Chondrocyte (in vitro differentiated cells): ENCODE measurements around the gene BLVRA. TPM values are rescaled to one million over a fixed set of nuclear protein-coding genes. Genes with fewer than 3 reads are reported as not detected.

Source experiments
- DNase-seq: peaks from one replicate; pipeline ENCODE4 v3.0.0; 2021; ENCODE audit warnings: mixed read lengths, low spot score
- H3K27ac Mint-ChIP-seq: one replicate; pipeline ENCODE4 v1.8.0; 2021; ENCODE audit warnings: mild to moderate bottlenecking, moderate library complexity, mixed read lengths; ENCODE audit not compliant: unreplicated experiment
- H3K27me3 Mint-ChIP-seq: 2 replicates; pipeline ENCODE4 v1.8.0; 2021; ENCODE audit warnings: low read depth, mixed read lengths
- H3K36me3 Mint-ChIP-seq: 2 replicates; pipeline ENCODE4 v1.8.0; 2021; ENCODE audit warnings: low read depth, mixed read lengths
- H3K4me1 Mint-ChIP-seq: 2 replicates; pipeline ENCODE4 v1.8.0; 2021; ENCODE audit warnings: low read depth, mild to moderate bottlenecking, mixed read lengths
- H3K4me3 Mint-ChIP-seq: one replicate; pipeline ENCODE4 v1.8.0; 2021; ENCODE audit warnings: mild to moderate bottlenecking, moderate library complexity, mixed read lengths; ENCODE audit not compliant: unreplicated experiment
- H3K9me3 Mint-ChIP-seq: 2 replicates; pipeline ENCODE4 v1.8.0; 2021; ENCODE audit warnings: low read depth, mixed read lengths
- CTCF ChIP-seq: fragments of 200-600 bp; sonication (generic); IDR thresholded peaks from 2 replicates; pipeline ENCODE4 v1.5.0; 2021; ENCODE audit warnings: antibody characterized with exemption, mild to moderate bottlenecking, moderate library complexity
- total RNA-seq: library from RNA; stranded (reverse); gene quantifications from 3 replicates; pipeline ENCODE4 v1.2.1, GENCODE V29; 2021

Gene BLVRA
- total RNA-seq, 1 donor from 2014 or later = 48.9 TPM

- Mint-ChIP-seq H3K27me3 (no peaks in the 10 kb centered on the region), H3K27ac (no peak overlapping the region), H3K4me1 (peaks cover 38% of the 10 kb centered on the region), H3K9me3 (no peaks in the 10 kb centered on the region), H3K36me3 (no peaks in the 10 kb centered on the region), H3K4me3 (no peak overlapping the region)
- DNase-seq = no peak
- TF ChIP-seq CTCF = no peak
Measured at GRCh38 chr7:43723007-43723341, 35.5 kb upstream of the BLVRA start.

DNA sequence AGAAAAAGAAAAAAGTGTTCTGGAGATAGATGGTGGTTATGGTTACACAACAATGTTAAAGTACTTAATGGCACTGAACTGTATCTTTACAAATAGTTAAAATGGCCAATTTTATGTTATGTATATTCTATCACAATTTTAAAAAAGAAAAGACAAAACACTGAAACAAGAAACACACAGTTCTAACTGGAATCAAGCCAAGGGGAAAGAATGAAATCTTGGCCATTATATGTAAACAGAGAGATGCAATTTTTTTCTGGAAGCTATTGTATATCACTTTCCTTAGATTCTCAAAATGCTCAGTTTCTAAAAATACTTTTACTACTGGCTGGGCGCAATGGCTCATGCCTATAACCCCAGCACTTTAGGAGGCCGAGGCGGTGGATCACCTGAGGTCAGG lies 33.2 kb upstream of the BLVRA start:
- DNase-seq = no peak
- TF ChIP-seq CTCF = no peak
- H3K27ac Mint-ChIP-seq = no peak overlapping the region
- H3K4me3 Mint-ChIP-seq = no peak overlapping the region
- no peaks in the 10 kb centered on the region for H3K27me3 Mint-ChIP-seq
- no peaks in the 10 kb centered on the region for H3K36me3 Mint-ChIP-seq
- no peaks in the 10 kb centered on the region for H3K9me3 Mint-ChIP-seq
- H3K4me1 Mint-ChIP-seq = peaks cover 51% of the 10 kb centered on the region

DNA sequence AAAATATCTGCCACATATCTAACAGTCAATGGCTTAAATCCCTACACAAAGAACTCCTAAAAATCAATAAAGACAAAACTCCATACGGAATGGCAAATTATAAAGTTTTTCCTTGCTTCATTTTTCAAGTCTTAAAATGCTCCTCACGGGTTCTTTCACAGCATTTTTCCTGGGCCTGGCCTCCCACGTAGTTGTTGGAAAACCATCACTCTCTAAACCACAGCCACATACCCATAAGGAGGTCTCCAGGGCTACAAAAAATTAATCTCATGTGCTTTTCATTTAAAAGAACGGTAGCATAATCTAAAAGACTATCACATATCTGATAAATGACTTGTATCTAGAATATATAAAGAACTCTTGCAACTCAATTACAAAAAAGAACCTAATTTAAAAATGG lies 32.0 kb upstream of the BLVRA start:
- no peak for DNase-seq
- no peak for TF ChIP-seq CTCF
- H3K4me3 Mint-ChIP-seq = no peak overlapping the region
- no peak overlapping the region for H3K27ac Mint-ChIP-seq
- peaks cover 41% of the 10 kb centered on the region for H3K4me1 Mint-ChIP-seq
- H3K9me3 Mint-ChIP-seq = no peaks in the 10 kb centered on the region
- H3K36me3 Mint-ChIP-seq = no peaks in the 10 kb centered on the region
- H3K27me3 Mint-ChIP-seq = no peaks in the 10 kb centered on the region

DNA sequence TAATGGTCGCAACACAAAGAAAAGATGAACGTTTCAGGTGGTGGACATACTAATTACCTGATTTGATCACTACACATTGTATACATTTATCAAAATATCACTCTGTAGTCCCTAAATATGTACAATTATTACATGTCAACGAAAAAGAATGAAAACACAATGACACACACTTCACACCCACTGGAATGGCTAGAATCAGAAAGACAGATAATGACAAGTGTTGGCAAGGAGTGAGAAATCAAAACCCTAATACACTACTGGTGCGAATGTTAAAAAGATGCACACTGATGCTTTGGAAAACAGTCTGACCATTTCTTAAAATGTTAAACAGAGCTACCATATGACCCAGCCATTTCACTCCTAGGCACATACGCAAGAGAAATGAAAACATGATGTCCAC lies 31.5 kb upstream of the BLVRA start:
- Mint-ChIP-seq H3K4me1 (peaks cover 41% of the 10 kb centered on the region), H3K27me3 (no peaks in the 10 kb centered on the region), H3K36me3 (no peaks in the 10 kb centered on the region), H3K27ac (no peak overlapping the region), H3K4me3 (no peak overlapping the region), H3K9me3 (no peaks in the 10 kb centered on the region)
- no peak for TF ChIP-seq CTCF
- no peak for DNase-seq

- Mint-ChIP-seq H3K4me3 (no peak overlapping the region), H3K27ac (no peak overlapping the region), H3K9me3 (no peaks in the 10 kb centered on the region), H3K4me1 (peaks cover 41% of the 10 kb centered on the region), H3K36me3 (no peaks in the 10 kb centered on the region), H3K27me3 (no peaks in the 10 kb centered on the region)
- DNase-seq = no peak
- TF ChIP-seq CTCF = no peak
Measured at GRCh38 chr7:43727494-43727893, 31.0 kb upstream of the BLVRA start.
